HG03457 (cell line): ENCODE results near the gene ANP32E.

Experiments
- ATAC-seq: cut with Tn5 transposase; IDR thresholded peaks from one replicate; pipeline ENCODE4 v1.9.1; 2021; ENCODE audit warnings: moderate number of reproducible peaks; ENCODE audit not compliant: unreplicated experiment

The ANP32E gene

GRCh38 chr1:150173141-150173585, 62.7 kb downstream of the ANP32E start:
- ATAC-seq = no peak

DNA sequence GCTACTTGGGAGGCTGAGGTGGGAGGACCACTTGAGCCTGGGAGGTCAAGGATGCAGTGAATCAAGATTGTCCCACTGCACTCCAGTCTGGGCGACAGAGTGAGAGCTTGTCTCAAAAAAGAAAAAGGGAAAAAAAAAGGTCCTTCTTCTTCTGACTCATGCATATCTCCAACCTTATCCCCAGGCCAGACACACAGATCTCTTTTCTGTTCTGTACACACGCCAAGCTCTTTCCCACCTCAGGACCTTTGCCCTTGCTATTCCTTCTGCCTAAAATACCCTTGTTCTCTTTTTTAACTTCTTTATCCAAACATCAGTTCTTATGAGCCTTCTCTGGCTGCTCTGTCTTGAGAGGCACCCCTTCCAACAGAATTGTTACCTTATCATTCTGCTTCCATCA, 64.1 kb downstream of the ANP32E start:
- no peak for ATAC-seq

GRCh38 chr1:150168960-150169601, 66.8 kb downstream of the ANP32E start:
- no peak for ATAC-seq
